Thymus (tissue), 11 donors: ENCODE data around the gene SIGLEC10. TPM values are rescaled to one million over a fixed set of nuclear protein-coding genes. Genes with fewer than 3 reads are reported as not detected.
A peak's percentile ranks its signal among the peaks of the same experiment; 100 is the strongest.

Source experiments
- DNase-seq, 9 donors: peaks; one replicate each; pipeline ENCODE4 v3.0.0-alpha.2; 2013; ENCODE audit warnings: low spot score in 9 of 9, low read depth in 6 of 9, missing footprints in 1 of 9
- H3K27ac ChIP-seq, 2 donors: one replicate each; pipeline ENCODE4 v1.5.1; 2013; ENCODE audit warnings: control low read depth in 1 of 2, low read depth in 1 of 2, low read length in 1 of 2, mild to moderate bottlenecking in 1 of 2, moderate library complexity in 1 of 2
- H3K27me3 ChIP-seq, 2 donors: one replicate each; pipeline ENCODE4 v1.5.1; 2013; ENCODE audit warnings: low read length in 1 of 2; ENCODE audit not compliant: control insufficient read depth in 2 of 2, insufficient read depth in 1 of 2
- H3K36me3 ChIP-seq, 2 donors: one replicate each; pipeline ENCODE4 v1.5.1; 2013; ENCODE audit warnings: low read length in 1 of 2, mild to moderate bottlenecking in 1 of 2, moderate library complexity in 1 of 2; ENCODE audit not compliant: control insufficient read depth in 2 of 2, insufficient read depth in 2 of 2
- H3K4me1 ChIP-seq, 2 donors: one replicate each; pipeline ENCODE4 v1.5.1; 2013; ENCODE audit warnings: low read length in 2 of 2; ENCODE audit not compliant: control insufficient read depth in 2 of 2, insufficient read depth in 2 of 2
- H3K4me3 ChIP-seq, 2 donors: one replicate each; pipeline ENCODE4 v1.5.1; 2013; ENCODE audit warnings: low read length in 2 of 2, control low read depth in 1 of 2, mild to moderate bottlenecking in 1 of 2
- H3K9me3 ChIP-seq, 2 donors: one replicate each; pipeline ENCODE4 v1.5.1; 2013; ENCODE audit warnings: low read length in 1 of 2, mild to moderate bottlenecking in 1 of 2; ENCODE audit not compliant: control insufficient read depth in 2 of 2, insufficient read depth in 1 of 2
- WGBS: extraction: QIAGEN DNeasy Blood & Tissue Kit; methylation state at CpG from one replicate; pipeline ENCODE4 v1.1.7; 2013; 5-methylcytosine and 5-hydroxymethylcytosine counted together
- polyA plus RNA-seq: library from polyadenylated mRNA; stranded (reverse); fragments of 200-250 nt; gene quantifications from one replicate; pipeline ENCODE4 v1.2.3, GENCODE V29; 2013
- total RNA-seq: library from RNA; stranded (reverse); fragments of 120-200 nt; gene quantifications from one replicate; pipeline ENCODE4 v1.2.4, GENCODE V29; 2013
- donor health status: healthy.

Gene SIGLEC10
- total and polyA plus RNA-seq, 2 donors = 7.6 to 19.0 TPM

DNA sequence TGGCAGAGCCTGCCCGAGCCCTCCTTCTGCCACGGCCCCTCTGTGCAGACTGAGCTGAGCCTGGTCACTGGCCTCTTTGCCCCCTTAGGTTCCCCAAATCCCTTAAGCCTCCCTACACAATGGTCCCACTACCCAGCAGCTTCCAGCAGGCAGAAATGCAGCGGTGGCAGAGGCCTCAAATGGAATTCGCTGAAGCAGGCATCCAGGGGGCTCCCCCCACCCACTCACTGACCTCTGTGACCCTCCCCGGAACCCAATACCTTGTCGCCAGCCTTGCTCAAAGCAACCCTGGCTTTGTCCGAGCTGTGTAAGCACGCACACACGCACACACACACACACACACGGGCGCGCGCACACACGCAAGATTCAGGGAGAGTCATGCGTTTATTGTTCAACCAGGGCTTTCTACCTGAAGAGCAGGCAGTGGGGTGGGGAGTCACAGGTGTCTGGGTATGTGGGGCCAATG lies 29.5 kb downstream of the SIGLEC10 start, which contains the start of gene LIM2:
Gene LIM2 (minus strand): TSS at position 51 of the 466 bp plus-strand sequence. CDS start 531 bp downstream, outside the sequence.
- Histone ChIP-seq H3K27me3 (no peaks in the 10 kb centered on the region), H3K9me3 (no peaks in the 10 kb centered on the region), H3K4me3 (no peak within 1 kb of the TSS), H3K36me3 (no peaks in the 10 kb centered on the region), H3K4me1 (peaks cover 4 to 18% of the 10 kb centered on the region in 2 donors), H3K27ac (no peak within 1 kb of the TSS)
- 92% methylated on average over 15 of the region's 15 CpGs for WGBS
- DNase-seq = no peak

GRCh38 chr19:51386882-51387520 lies 30.4 kb downstream of the SIGLEC10 start:
- Histone ChIP-seq H3K27me3 (no peaks in the 10 kb centered on the region), H3K4me3 (no peak overlapping the region), H3K4me1 (peaks cover 4 to 18% of the 10 kb centered on the region in 2 donors), H3K9me3 (no peaks in the 10 kb centered on the region), H3K27ac (no peak overlapping the region), H3K36me3 (no peaks in the 10 kb centered on the region)
- WGBS = 97% methylated on average over 14 of the region's 14 CpGs
- DNase-seq = no peak

- DNase-seq = no peak
- Histone ChIP-seq H3K9me3 (peaks cover 0 to 10% of the 10 kb centered on the region in 2 donors), H3K36me3 (no peaks in the 10 kb centered on the region), H3K27ac (no peak overlapping the region), H3K27me3 (no peaks in the 10 kb centered on the region), H3K4me1 (peaks cover 0 to 9% of the 10 kb centered on the region in 2 donors), H3K4me3 (no peak overlapping the region)
- over 99% methylated on average over 4 of the region's 4 CpGs for WGBS
Observed at GRCh38 chr19:51382004-51382403, 35.4 kb downstream of the SIGLEC10 start.

- H3K36me3 ChIP-seq = no peaks in the 10 kb centered on the region
- no peak for DNase-seq
- no peaks in the 10 kb centered on the region for H3K27me3 ChIP-seq
- no peak overlapping the region for H3K27ac ChIP-seq
- peaks cover 0 to 10% of the 10 kb centered on the region in 2 donors for H3K9me3 ChIP-seq
- H3K4me3 ChIP-seq = no peak overlapping the region
- peaks cover 4 to 23% of the 10 kb centered on the region in 2 donors for H3K4me1 ChIP-seq
- 99% methylated on average over 9 of the region's 9 CpGs for WGBS
Observed at GRCh38 chr19:51380379-51380778, 37.1 kb downstream of the SIGLEC10 start.

DNA sequence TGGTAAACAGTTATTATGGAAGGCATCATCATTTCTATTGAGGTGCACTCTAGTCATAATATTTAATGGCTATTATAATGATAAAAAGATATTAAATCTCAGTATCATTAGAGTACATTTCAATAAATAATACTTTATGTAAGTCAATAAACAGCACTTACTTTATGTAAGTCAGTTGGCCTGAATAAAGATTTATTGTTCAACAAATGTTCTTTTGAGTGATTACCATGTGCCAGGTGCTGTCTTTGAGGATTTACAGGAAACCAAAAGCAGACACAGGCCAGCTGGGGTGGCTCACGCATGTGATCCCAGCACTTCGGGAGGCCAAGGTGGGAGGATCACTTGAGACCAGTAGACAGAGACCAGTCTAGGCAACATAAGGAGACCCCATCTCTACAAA lies 40.0 kb downstream of the SIGLEC10 start:
- Histone ChIP-seq H3K9me3 (peaks cover 0 to 10% of the 10 kb centered on the region in 2 donors), H3K4me1 (peaks cover 11 to 39% of the 10 kb centered on the region in 2 donors), H3K4me3 (no peak overlapping the region), H3K27me3 (no peaks in the 10 kb centered on the region), H3K36me3 (no peaks in the 10 kb centered on the region), H3K27ac (no peak overlapping the region)
- WGBS = 39% methylated on average over 2 of the region's 2 CpGs
- no peak for DNase-seq

DNA sequence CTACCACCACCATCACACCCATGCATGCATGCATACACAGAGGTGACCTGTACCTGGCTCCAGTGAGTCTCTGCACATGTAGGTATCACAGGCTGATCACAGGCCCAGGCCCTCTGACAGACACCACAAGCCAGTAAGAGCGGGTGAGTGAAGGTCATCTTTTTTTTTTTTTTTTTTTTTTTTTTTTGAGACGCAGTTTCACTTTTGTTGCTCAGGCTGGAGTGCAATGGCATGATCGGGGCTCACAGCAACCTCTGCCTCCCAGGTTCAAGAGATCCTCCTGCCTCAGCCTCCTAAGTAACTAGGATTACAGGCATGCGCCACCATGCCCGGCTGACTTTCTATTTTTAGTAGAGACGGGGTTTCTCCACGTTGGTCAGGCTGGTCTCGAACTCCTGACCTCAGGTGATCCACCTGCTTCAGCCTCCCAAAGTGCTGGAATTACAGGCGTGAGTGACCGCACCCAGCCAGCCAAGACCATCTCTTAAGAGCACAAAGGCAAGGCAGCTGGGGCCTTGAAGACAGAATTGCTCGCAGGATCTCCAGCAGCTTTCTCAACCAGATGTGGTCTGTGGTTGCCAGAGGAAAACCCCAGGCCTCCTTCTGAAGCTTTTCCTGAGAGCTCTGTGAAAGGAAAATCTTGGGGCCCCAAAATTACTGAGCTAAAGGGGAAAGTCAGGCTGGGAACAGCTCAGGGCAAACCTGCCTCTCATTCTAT lies 41.8 kb downstream of the SIGLEC10 start:
- Histone ChIP-seq H3K27me3 (no peaks in the 10 kb centered on the region), H3K4me1 (peaks cover 16 to 55% of the 10 kb centered on the region in 2 donors), H3K4me3 (no peak overlapping the region), H3K36me3 (no peaks in the 10 kb centered on the region), H3K9me3 (peaks cover 0 to 4% of the 10 kb centered on the region in 2 donors), H3K27ac (no peak overlapping the region)
- 37% methylated on average over 11 of the region's 11 CpGs for WGBS
- peak in 2 of 9 donors; percentile 42 to 66 for DNase-seq

GRCh38 chr19:51372649-51373504 lies 44.6 kb downstream of the SIGLEC10 start, which contains the start of gene NKG7:
Gene NKG7, minus strand, starts transcription at chr19:51372654. Its CDS starts 119 bp downstream, at chr19:51372535.
- 17% methylated on average over 9 of the region's 9 CpGs for WGBS
- peak within 1 kb of the TSS; percentile 40 to 71 for H3K27ac ChIP-seq
- H3K36me3 ChIP-seq = no peaks in the 10 kb centered on the region
- peak in 2 of 9 donors; percentile 41 to 73 for DNase-seq
- peak within 1 kb of the TSS in 1 of 2 donors; percentile 4 for H3K4me3 ChIP-seq
- H3K9me3 ChIP-seq = no peaks in the 10 kb centered on the region
- H3K4me1 ChIP-seq = peaks cover 20 to 61% of the 10 kb centered on the region in 2 donors
- no peaks in the 10 kb centered on the region for H3K27me3 ChIP-seq

GRCh38 chr19:51372021-51372648 lies 45.3 kb downstream of the SIGLEC10 start:
- 87% methylated on average over 18 of the region's 18 CpGs for WGBS
- H3K27ac ChIP-seq = peak overlapping the region; percentile 21 to 71
- no peaks in the 10 kb centered on the region for H3K36me3 ChIP-seq
- no peaks in the 10 kb centered on the region for H3K27me3 ChIP-seq
- H3K9me3 ChIP-seq = no peaks in the 10 kb centered on the region
- peak overlapping the region in 1 of 2 donors; percentile 4 for H3K4me3 ChIP-seq
- H3K4me1 ChIP-seq = peaks cover 20 to 64% of the 10 kb centered on the region in 2 donors
- no peak for DNase-seq
